Measurements from ENCODE around the gene C6orf118. TPM values are rescaled to one million over a fixed set of nuclear protein-coding genes. Genes with fewer than 3 reads are reported as not detected.

C6orf118 gene
- polyA plus RNA-seq, 1 donor = 1.2 TPM

- DNase-seq (ENCODE audit: low read depth) = no peak
Measured at GRCh38 chr6:165244524-165245247, 64.7 kb downstream of the C6orf118 start.

GRCh38 chr6:165243801-165244200 is 65.6 kb downstream of the C6orf118 start:
- no peak for DNase-seq (ENCODE audit: low read depth)

GRCh38 chr6:165236326-165236725 is 73.1 kb downstream of the C6orf118 start:
- no peak for DNase-seq (ENCODE audit: low read depth)

- DNase-seq (ENCODE audit: low read depth) = no peak
Measured at GRCh38 chr6:165232731-165233488, 76.5 kb downstream of the C6orf118 start.

GRCh38 chr6:165231581-165232561 is 77.5 kb downstream of the C6orf118 start:
- peak; percentile 17 for DNase-seq (ENCODE audit: low read depth)

GRCh38 chr6:165231177-165231576 is 78.2 kb downstream of the C6orf118 start:
- no peak for DNase-seq (ENCODE audit: low read depth)
